ENCODE data around the gene TBC1D12.

Gene TBC1D12

GRCh38 chr10:94451883-94452519, 49.7 kb downstream of the TBC1D12 start:
- peaks cover 9% of the 10 kb centered on the region; the same call in 1 of the 2 replicates for H3K9me3 ChIP-seq (ENCODE audit: control insufficient read depth, insufficient read depth, low read length)
- H3K4me2 ChIP-seq (ENCODE audit: low read length), result no peak overlapping the region
- no peaks in the 10 kb centered on the region for H4K20me1 ChIP-seq (ENCODE audit: control insufficient read depth, insufficient read depth, low read depth, low read length)
- no peak overlapping the region for H3K27ac ChIP-seq (ENCODE audit: low read depth, low read length)
- H3K79me2 ChIP-seq (ENCODE audit: control insufficient read depth, low read length), result no peaks in the 10 kb centered on the region
- no peaks in the 10 kb centered on the region for H3F3A ChIP-seq (ENCODE audit: control insufficient read depth, insufficient read depth)
- no peak overlapping the region for H3K4me3 ChIP-seq (ENCODE audit: low read length)
- H3K27me3 ChIP-seq (ENCODE audit: control insufficient read depth, low read length), result no peaks in the 10 kb centered on the region
- no peaks in the 10 kb centered on the region for H3K9me2 ChIP-seq (replicated peaks; ENCODE audit: control insufficient read depth, low read length)
- TF ChIP-seq EZH2phosphoT487 (IDR thresholded peaks at IDR 0.05; ENCODE audit: borderline replicate concordance, low read length), result no peak
- no peak for TF ChIP-seq CTCF (IDR thresholded peaks at IDR 0.05; ENCODE audit: low read depth, low read length, poor library complexity, severe bottlenecking)
- H3K36me3 ChIP-seq (ENCODE audit: control insufficient read depth, low read length), result no peaks in the 10 kb centered on the region
- H3K4me1 ChIP-seq (ENCODE audit: control insufficient read depth, low read length), result no peaks in the 10 kb centered on the region

GRCh38 chr10:94456942-94457341, 54.6 kb downstream of the TBC1D12 start:
- Histone ChIP-seq H3K4me3 (ENCODE audit: low read length) (no peak overlapping the region), H3K9me2 (replicated peaks; ENCODE audit: control insufficient read depth, low read length) (no peaks in the 10 kb centered on the region), H3K79me2 (ENCODE audit: control insufficient read depth, low read length) (no peaks in the 10 kb centered on the region), H3F3A (ENCODE audit: control insufficient read depth, insufficient read depth) (no peaks in the 10 kb centered on the region), H3K9me3 (ENCODE audit: control insufficient read depth, insufficient read depth, low read length) (peaks cover 9% of the 10 kb centered on the region; the same call in 1 of the 2 replicates), H3K36me3 (ENCODE audit: control insufficient read depth, low read length) (no peaks in the 10 kb centered on the region), H3K4me2 (ENCODE audit: low read length) (no peak overlapping the region), H3K4me1 (ENCODE audit: control insufficient read depth, low read length) (no peaks in the 10 kb centered on the region), H3K27ac (ENCODE audit: low read depth, low read length) (no peak overlapping the region), H4K20me1 (ENCODE audit: control insufficient read depth, insufficient read depth, low read depth, low read length) (no peaks in the 10 kb centered on the region), H3K27me3 (ENCODE audit: control insufficient read depth, low read length) (no peaks in the 10 kb centered on the region)
- TF ChIP-seq EZH2phosphoT487 (IDR thresholded peaks at IDR 0.05; ENCODE audit: borderline replicate concordance, low read length) (no peak), CTCF (IDR thresholded peaks at IDR 0.05; ENCODE audit: low read depth, low read length, poor library complexity, severe bottlenecking) (no peak)

- Histone ChIP-seq H3K4me1 (ENCODE audit: control insufficient read depth, low read length) (peaks cover 8% of the 10 kb centered on the region; the same call in 1 of the 2 replicates), H3K27me3 (ENCODE audit: control insufficient read depth, low read length) (no peaks in the 10 kb centered on the region), H3K36me3 (ENCODE audit: control insufficient read depth, low read length) (no peaks in the 10 kb centered on the region), H3K9me2 (replicated peaks; ENCODE audit: control insufficient read depth, low read length) (no peaks in the 10 kb centered on the region), H3K9me3 (ENCODE audit: control insufficient read depth, insufficient read depth, low read length) (no peaks in the 10 kb centered on the region), H3K79me2 (ENCODE audit: control insufficient read depth, low read length) (no peaks in the 10 kb centered on the region), H3K4me3 (ENCODE audit: low read length) (no peak overlapping the region), H3F3A (ENCODE audit: control insufficient read depth, insufficient read depth) (no peaks in the 10 kb centered on the region), H3K27ac (ENCODE audit: low read depth, low read length) (no peak overlapping the region), H3K4me2 (ENCODE audit: low read length) (no peak overlapping the region), H4K20me1 (ENCODE audit: control insufficient read depth, insufficient read depth, low read depth, low read length) (no peaks in the 10 kb centered on the region)
- TF ChIP-seq CTCF (IDR thresholded peaks at IDR 0.05; ENCODE audit: low read depth, low read length, poor library complexity, severe bottlenecking) (no peak), EZH2phosphoT487 (IDR thresholded peaks at IDR 0.05; ENCODE audit: borderline replicate concordance, low read length) (no peak)
These were observed 57.0 kb downstream of the TBC1D12 start for GRCh38 chr10:94459385-94459784.
